ENCODE results near the gene OR4Q2. TPM values are rescaled to one million over a fixed set of nuclear protein-coding genes. Genes with fewer than 3 reads are reported as not detected.

Gene OR4Q2
- total and polyA plus RNA-seq, 2 donors (not counting 3 experiments of a cell fraction or from before 2014, with no cell fraction given), result not detected

DNA sequence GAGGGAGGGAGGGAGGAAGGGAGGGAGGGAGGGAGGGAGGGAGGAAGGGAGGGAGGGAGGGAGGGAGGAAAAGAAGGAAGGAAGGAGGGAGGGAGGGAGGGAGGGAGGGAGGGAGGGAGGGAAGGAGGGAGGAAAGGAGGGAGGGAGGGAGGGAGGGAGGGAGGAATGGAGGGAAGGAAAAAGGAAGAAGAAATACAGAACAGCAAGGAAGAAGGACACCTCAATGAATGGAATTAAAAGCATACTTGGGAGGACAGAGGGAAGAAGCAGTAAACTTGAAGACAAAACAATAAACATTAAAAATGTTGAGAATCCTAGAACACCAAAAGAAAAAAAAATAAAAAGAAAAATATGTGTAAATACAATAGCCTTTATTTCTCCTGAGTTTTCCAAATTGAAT is 6.2 kb downstream of the OR4Q2 start:
- ChIA-PET POLR2A (no interaction called here), CTCF (no interaction called here)
- no TSS peak for BruUV-seq (replicated peaks)
- Histone ChIP-seq H3K4me1 (ENCODE audit: control insufficient read depth, extremely low read depth, insufficient read depth, low read length) (no peaks in the 10 kb centered on the region), H3K36me3 (ENCODE audit: control insufficient read depth in 2 of 2, extremely low read depth in 1 of 2, insufficient read depth in 2 of 2, low read length in 2 of 2) (no peaks in the 10 kb centered on the region), H3K79me2 (ENCODE audit: control insufficient read depth, insufficient read depth, low read length) (no peaks in the 10 kb centered on the region), H3K27me3 (ENCODE audit: control insufficient read depth in 2 of 2, insufficient read depth in 2 of 2, low read length in 2 of 2) (no peaks in the 10 kb centered on the region), H3K9me3 (replicated peaks; ENCODE audit: control insufficient read depth, insufficient read depth, low read length) (peaks cover 1% of the 10 kb centered on the region), H3K4me2 (ENCODE audit: insufficient read depth, low read length) (no peak overlapping the region), H3K9me1 (replicated peaks; ENCODE audit: control insufficient read depth, extremely low read depth, insufficient read depth, low read length) (no peaks in the 10 kb centered on the region), H3K27ac (ENCODE audit: insufficient read depth, low read depth, low read length) (no peak overlapping the region), H3K9ac (replicated peaks; ENCODE audit: extremely low read depth, insufficient read depth, low read length) (no peak overlapping the region), H4K20me1 (replicated peaks; ENCODE audit: control insufficient read depth, extremely low read depth, insufficient read depth, low read length) (no peaks in the 10 kb centered on the region), H3K4me3 (replicated peaks in 1 of 3; ENCODE audit: insufficient read depth in 1 of 3, low read depth in 1 of 3, low read length in 3 of 3) (no peak overlapping the region), H2AFZ (ENCODE audit: low read depth, low read length) (no peak overlapping the region)
- intact Hi-C loops (cut with micrococcal nuclease), result no loop called here
- FAIRE-seq (no peak), DNase-seq (ENCODE audit: low read depth, low spot score) (no peak)
- dilution Hi-C loops (cut with MboI; ENCODE audit: extremely low pct_ligation_motif_present, low sequenced_read_pairs), result no loop called here
- TF ChIP-seq EZH2 (IDR thresholded peaks at IDR 0.05; ENCODE audit: borderline replicate concordance, low read depth, low read length, severe bottlenecking), result no peak
- TF ChIP-seq, protein P1, sequence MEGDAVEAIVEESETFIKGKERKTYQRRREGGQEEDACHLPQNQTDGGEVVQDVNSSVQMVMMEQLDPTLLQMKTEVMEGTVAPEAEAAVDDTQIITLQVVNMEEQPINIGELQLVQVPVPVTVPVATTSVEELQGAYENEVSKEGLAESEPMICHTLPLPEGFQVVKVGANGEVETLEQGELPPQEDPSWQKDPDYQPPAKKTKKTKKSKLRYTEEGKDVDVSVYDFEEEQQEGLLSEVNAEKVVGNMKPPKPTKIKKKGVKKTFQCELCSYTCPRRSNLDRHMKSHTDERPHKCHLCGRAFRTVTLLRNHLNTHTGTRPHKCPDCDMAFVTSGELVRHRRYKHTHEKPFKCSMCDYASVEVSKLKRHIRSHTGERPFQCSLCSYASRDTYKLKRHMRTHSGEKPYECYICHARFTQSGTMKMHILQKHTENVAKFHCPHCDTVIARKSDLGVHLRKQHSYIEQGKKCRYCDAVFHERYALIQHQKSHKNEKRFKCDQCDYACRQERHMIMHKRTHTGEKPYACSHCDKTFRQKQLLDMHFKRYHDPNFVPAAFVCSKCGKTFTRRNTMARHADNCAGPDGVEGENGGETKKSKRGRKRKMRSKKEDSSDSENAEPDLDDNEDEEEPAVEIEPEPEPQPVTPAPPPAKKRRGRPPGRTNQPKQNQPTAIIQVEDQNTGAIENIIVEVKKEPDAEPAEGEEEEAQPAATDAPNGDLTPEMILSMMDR (IDR thresholded peaks at IDR 0.05; ENCODE audit: extremely low read depth in 1 of 2, insufficient read depth in 1 of 2, low read depth in 1 of 2, low read length in 2 of 2), result no peak
- TF ChIP-seq POLR2A (IDR thresholded peaks at IDR 0.05; ENCODE audit: low read depth, low read length), result no peak
- no peak for TF ChIP-seq JUN (IDR thresholded peaks at IDR 0.05; ENCODE audit: borderline replicate concordance, insufficient read depth, insufficient read length, low read depth)
- no peak for TF ChIP-seq MYC (IDR thresholded peaks at IDR 0.05; ENCODE audit: low read depth, low read length)
- TF ChIP-seq FOS (IDR thresholded peaks at IDR 0.05; ENCODE audit: borderline replicate concordance, insufficient read depth, low read length), result no peak
- TF ChIP-seq GATA2 (IDR thresholded peaks at IDR 0.05; ENCODE audit: insufficient read depth, insufficient read length, low read depth, low read length), result no peak
- TF ChIP-seq, protein P2, sequence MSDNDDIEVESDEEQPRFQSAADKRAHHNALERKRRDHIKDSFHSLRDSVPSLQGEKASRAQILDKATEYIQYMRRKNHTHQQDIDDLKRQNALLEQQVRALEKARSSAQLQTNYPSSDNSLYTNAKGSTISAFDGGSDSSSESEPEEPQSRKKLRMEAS (IDR thresholded peaks at IDR 0.05; ENCODE audit: insufficient read depth, insufficient read length), result no peak
- no peak for TF ChIP-seq POLR2AphosphoS5 (IDR thresholded peaks at IDR 0.05; ENCODE audit: insufficient read depth, low read depth, low read length)
